Left kidney (tissue), 2 donors: ENCODE measurements around the gene ZNF519. TPM values are rescaled to one million over a fixed set of nuclear protein-coding genes. Genes with fewer than 3 reads are reported as not detected.

ENCODE experiments used
- DNase-seq: peaks from one replicate; pipeline ENCODE4 v3.0.0-alpha.2; 2013
- polyA plus RNA-seq: library from polyadenylated mRNA; unstranded; fragments of 120-200 nt; gene quantifications from one replicate; pipeline ENCODE4 v1.2.1, GENCODE V29; 2013; ENCODE audit not compliant: insufficient read length

The ZNF519 gene
- polyA plus RNA-seq, 1 donor: 22.9 TPM

GRCh38 chr18:14100503-14101286 lies 31.5 kb downstream of the ZNF519 start:
- DNase-seq: no peak

DNA sequence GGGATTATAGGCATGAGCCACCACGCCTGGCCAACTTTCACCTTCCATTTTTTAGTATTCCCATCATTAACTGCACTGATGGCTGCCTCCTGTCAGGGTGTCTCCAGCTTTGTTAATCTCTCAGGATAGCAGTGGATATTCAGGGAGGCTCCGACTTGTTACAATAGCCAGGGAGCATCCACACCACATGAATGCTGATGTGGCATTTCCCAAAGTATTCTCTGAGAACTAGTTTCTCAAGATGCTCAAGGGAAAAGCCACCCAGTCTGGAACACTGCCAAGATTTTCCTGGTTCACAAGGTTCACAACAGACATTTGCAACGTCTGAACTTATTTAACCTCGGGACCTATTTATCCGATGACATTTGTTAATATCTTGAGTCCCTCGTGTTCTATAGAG lies 33.8 kb downstream of the ZNF519 start:
- DNase-seq: no peak

GRCh38 chr18:14097761-14098160 lies 34.5 kb downstream of the ZNF519 start:
- DNase-seq: no peak

DNA sequence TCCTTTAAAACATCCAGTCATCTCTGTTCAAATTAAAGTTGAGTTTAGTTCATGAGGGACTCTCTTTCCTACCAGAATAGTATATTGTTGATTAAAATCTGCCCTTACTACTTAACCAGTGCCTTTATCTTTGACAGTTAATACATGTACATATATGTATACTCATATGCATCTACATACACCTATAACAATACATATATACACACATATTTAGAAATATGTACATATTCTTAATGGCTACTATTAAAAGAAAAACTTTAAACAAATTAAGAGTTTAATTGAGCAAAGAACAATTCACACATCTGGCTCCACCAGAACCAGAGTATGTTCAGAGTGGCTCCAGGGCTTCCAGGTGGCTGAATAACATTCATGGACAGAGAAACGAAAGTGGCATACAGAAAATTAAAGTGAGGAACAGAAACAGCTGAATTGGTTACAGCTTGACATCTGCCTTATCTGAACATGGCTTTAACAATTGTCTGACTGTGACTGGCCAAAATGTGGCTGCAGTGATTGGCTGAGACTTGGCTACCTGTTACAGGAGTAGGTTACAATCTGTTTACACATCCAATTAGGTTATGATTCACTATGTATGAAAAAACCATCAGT lies 38.8 kb downstream of the ZNF519 start:
- no peak for DNase-seq

- DNase-seq: no peak
These were observed 39.5 kb downstream of the ZNF519 start for GRCh38 chr18:14092625-14093306.

DNA sequence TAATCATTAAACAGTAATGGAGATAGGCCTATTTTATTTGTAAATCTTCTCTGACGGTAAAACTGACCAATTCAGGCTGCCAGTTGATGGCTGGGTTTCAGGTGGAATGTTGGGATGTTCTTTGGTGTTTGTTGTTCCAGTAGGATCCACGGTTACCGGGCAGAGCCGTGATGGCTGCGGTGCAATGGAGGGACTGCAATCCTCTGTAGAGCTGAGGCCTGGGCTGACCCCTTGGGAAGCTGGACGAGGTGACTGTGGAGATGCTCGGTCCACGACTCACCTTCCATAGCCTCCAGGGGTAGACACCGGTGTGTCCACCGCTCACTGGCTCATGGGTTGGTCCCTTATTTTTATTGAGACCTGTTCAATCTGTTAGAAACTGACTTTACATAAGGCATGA lies 42.5 kb downstream of the ZNF519 start:
- no peak for DNase-seq

DNA sequence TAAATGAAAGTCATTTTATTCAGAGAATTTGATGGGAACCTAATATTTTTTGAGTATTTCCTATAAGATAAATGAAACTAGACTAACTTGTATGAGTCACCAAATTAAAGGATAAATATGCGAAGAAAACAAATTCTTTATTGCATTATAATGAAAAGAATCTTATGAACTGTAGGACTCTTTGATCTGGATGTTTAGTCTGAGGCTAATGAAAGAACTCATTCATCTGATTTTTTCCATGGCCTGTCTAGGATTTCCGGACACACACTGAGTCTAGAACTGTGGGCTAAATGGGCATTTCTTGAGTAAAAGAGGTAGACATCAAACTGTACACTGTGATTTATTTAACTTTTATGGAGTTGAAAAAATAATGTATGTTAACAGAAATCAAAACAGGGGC lies 43.0 kb downstream of the ZNF519 start:
- DNase-seq: no peak

GRCh38 chr18:14086458-14087231 lies 45.6 kb downstream of the ZNF519 start:
- DNase-seq: peak; percentile 40

GRCh38 chr18:14085770-14086457 lies 46.3 kb downstream of the ZNF519 start:
- DNase-seq: no peak

DNA sequence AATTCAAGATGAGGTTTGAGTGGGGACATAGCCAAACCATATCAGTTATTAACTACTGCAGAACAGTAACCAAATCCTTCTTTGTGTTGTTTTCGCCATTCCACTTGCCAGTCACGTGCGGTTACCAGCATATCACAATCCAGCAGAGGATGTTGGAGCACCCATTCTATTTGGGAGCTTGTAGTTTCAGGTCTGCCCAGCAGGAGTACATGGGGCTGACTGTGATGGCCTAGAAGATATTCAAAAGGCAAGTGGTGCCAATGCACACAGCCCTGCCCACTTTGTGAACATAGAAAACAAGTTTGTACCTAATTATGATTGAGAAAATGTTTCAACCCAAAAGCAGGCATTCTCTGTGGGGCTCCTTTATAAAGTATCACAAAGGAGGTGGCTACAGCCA lies 57.0 kb downstream of the ZNF519 start:
- no peak for DNase-seq

DNA sequence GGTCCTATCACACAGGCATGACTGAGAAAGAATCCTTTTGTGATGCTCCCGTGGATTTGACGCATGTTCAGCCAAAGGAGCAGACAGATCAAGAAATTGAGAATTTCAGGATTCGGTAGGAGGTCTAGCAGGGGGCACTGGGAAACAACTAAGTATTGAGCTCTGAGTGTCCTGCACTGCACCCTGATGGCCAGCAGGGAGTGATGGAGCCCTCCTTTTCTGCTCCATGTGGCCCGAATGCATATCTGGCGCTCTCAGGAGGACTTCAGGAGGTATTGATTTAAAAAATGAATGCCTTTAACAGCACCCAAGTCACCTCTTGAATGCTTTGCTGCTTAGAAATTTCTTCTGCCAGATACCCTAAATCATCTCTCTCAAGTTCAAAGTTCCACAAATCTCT lies 58.0 kb downstream of the ZNF519 start:
- no peak for DNase-seq

DNA sequence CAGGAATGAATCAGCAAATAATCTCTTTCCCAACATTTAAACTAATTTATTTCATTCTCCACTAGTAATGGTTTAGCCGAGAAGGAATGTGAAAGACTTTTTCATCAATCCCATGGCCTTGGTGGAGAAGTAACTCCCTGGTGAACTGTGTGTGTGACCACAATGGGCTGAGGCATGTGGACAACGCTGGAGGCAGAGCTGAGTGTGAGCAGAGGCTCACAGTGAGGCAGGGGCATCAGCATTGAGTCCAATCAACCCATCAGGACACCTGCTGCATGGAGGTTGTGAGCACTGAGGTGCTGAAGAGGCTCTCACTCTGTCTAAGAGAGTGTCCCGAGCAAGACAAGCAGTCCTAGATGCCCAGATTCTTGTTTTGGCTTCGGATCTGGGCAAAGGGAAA lies 78.6 kb downstream of the ZNF519 start:
- no peak for DNase-seq

Other genes with a start within 250 kb of the ZNF519 start
- not detected for gene MC2R, start 216.9 kb downstream of the ZNF519 start, polyA plus RNA-seq